Neural progenitor cell (in vitro differentiated cells): ENCODE results near the gene RPS16. TPM values are rescaled to one million over a fixed set of nuclear protein-coding genes. Genes with fewer than 3 reads are reported as not detected.

Experiments used
- DNase-seq: peaks from one replicate; pipeline ENCODE4 v3.0.0-alpha.2; 2016; ENCODE audit warnings: low spot score
- H2AFZ ChIP-seq: fragments of 200-600 bp; sonication (generic); replicated peaks from 2 replicates; pipeline ENCODE4 v1.6.1; 2016; ENCODE audit warnings: antibody characterized with exemption
- H3F3A ChIP-seq: fragments of 200-600 bp; sonication (generic); 2 replicates; pipeline ENCODE4 v1.6.1; 2016; ENCODE audit warnings: antibody characterized with exemption, low read depth
- H3K27ac ChIP-seq: fragments of 200-600 bp; sonication (generic); 2 replicates; pipeline ENCODE4 v1.5.1; 2016; ENCODE audit warnings: mild to moderate bottlenecking
- H3K27me3 ChIP-seq: fragments of 200-600 bp; sonication (generic); 2 replicates; pipeline ENCODE4 v1.6.1; 2016; ENCODE audit warnings: mild to moderate bottlenecking, moderate library complexity
- H3K36me3 ChIP-seq: fragments of 200-600 bp; sonication (generic); 2 replicates; pipeline ENCODE4 v1.5.1; 2016
- H3K4me1 ChIP-seq: fragments of 200-600 bp; sonication (generic); 2 replicates; pipeline ENCODE4 v1.6.1; 2016; ENCODE audit warnings: mixed run types
- H3K4me2 ChIP-seq: fragments of 200-600 bp; sonication (generic); 2 replicates; pipeline ENCODE4 v1.6.1; 2016
- H3K4me3 ChIP-seq: fragments of 200-600 bp; sonication (generic); 2 replicates; pipeline ENCODE4 v1.5.1; 2016
- H3K79me2 ChIP-seq: fragments of 200-600 bp; sonication (generic); 2 replicates; pipeline ENCODE4 v1.6.1; 2016; ENCODE audit warnings: low read depth
- H3K9ac ChIP-seq: fragments of 200-600 bp; sonication (generic); 2 replicates; pipeline ENCODE4 v1.6.1; 2016
- H3K9me3 ChIP-seq: fragments of 200-600 bp; sonication (generic); 2 replicates; pipeline ENCODE4 v1.5.1; 2016; ENCODE audit warnings: low read depth
- H4K20me1 ChIP-seq: fragments of 200-600 bp; sonication (generic); 2 replicates; pipeline ENCODE4 v1.6.1; 2016; ENCODE audit warnings: low read depth
- H3K27ac Mint-ChIP-seq: 3 replicates; pipeline ENCODE4 v1.8.0; 2021; ENCODE audit warnings: mixed read lengths
- H3K27me3 Mint-ChIP-seq: 2 replicates; pipeline ENCODE4 v1.8.0; 2022; ENCODE audit warnings: low read depth, mild to moderate bottlenecking, inconsistent platforms, moderate library complexity, mixed read lengths; ENCODE audit not compliant: insufficient read depth
- H3K36me3 Mint-ChIP-seq: 3 replicates; pipeline ENCODE4 v1.8.0; 2021; ENCODE audit warnings: mixed read lengths
- H3K4me1 Mint-ChIP-seq: 3 replicates; pipeline ENCODE4 v1.8.0; 2021; ENCODE audit warnings: mixed read lengths
- H3K4me3 Mint-ChIP-seq: 3 replicates; pipeline ENCODE4 v1.8.0; 2021; ENCODE audit warnings: mild to moderate bottlenecking, moderate library complexity, mixed read lengths
- H3K9me3 Mint-ChIP-seq: 3 replicates; pipeline ENCODE4 v1.8.0; 2020; ENCODE audit warnings: mixed read lengths
- CTCF ChIP-seq: fragments of 200-600 bp; sonication (generic); IDR thresholded peaks from 2 replicates; pipeline ENCODE4 v1.5.1; 2017; ENCODE audit warnings: antibody characterized with exemption, mild to moderate bottlenecking
- EZH2 ChIP-seq: fragments of 200-600 bp; sonication (generic); IDR thresholded peaks from 2 replicates; pipeline ENCODE4 v1.6.1; 2017; ENCODE audit warnings: antibody characterized with exemption, mild to moderate bottlenecking, moderate library complexity
- EZH2phosphoT487 ChIP-seq: fragments of 200-600 bp; sonication (generic); IDR thresholded peaks from 2 replicates; pipeline ENCODE4 v1.6.1; 2017; ENCODE audit warnings: antibody characterized with exemption
- total RNA-seq: library from RNA; depleted of rRNA; stranded (reverse); fragments of >200 nt; gene quantifications from 2 replicates; pipeline ENCODE4 v1.2.3, GENCODE V29; 2015; ENCODE audit warnings: low replicate concordance

RPS16 gene
- total RNA-seq, 1 donor from 2014 or later = 94.8 TPM

- H3K4me3 ChIP-seq = no peak overlapping the region
- no peak for TF ChIP-seq EZH2phosphoT487
- TF ChIP-seq EZH2 = no peak
- TF ChIP-seq CTCF = no peak
- peaks cover 4% of the 10 kb centered on the region for H3K36me3 ChIP-seq
- H3K36me3 Mint-ChIP-seq = peaks cover 22% of the 10 kb centered on the region
- DNase-seq = peak; percentile 91
- H3K27ac Mint-ChIP-seq = peak overlapping the region; percentile 96
- H3K9me3 ChIP-seq = no peaks in the 10 kb centered on the region
- H3K4me3 Mint-ChIP-seq = peak overlapping the region; percentile 73
- H4K20me1 ChIP-seq = peaks cover 15% of the 10 kb centered on the region
- H3K4me1 ChIP-seq = peaks cover 10% of the 10 kb centered on the region
- H3K4me1 Mint-ChIP-seq = peaks cover 24% of the 10 kb centered on the region
- H3K9me3 Mint-ChIP-seq = no peaks in the 10 kb centered on the region
- peaks cover 59% of the 10 kb centered on the region for H3F3A ChIP-seq
- H3K9ac ChIP-seq = no peak overlapping the region
- peaks cover 8% of the 10 kb centered on the region for H3K79me2 ChIP-seq
- H3K27me3 Mint-ChIP-seq = peaks cover 4% of the 10 kb centered on the region
- no peaks in the 10 kb centered on the region for H3K27me3 ChIP-seq
- peak overlapping the region; percentile 56 for H3K4me2 ChIP-seq
- H3K27ac ChIP-seq = peak overlapping the region; percentile 95
- no peak overlapping the region for H2AFZ ChIP-seq
These were observed 7.3 kb downstream of the RPS16 start for GRCh38 chr19:39428283-39429112.

GRCh38 chr19:39427707-39428106, 8.0 kb downstream of the RPS16 start:
- Histone ChIP-seq H3K9ac (no peak overlapping the region), H3K36me3 (no peaks in the 10 kb centered on the region), H3K27ac (no peak overlapping the region), H4K20me1 (peaks cover 10% of the 10 kb centered on the region), H3K27me3 (no peaks in the 10 kb centered on the region), H3K4me1 (peaks cover 10% of the 10 kb centered on the region), H3F3A (peaks cover 51% of the 10 kb centered on the region), H2AFZ (no peak overlapping the region), H3K79me2 (peaks cover under 1% of the 10 kb centered on the region), H3K9me3 (no peaks in the 10 kb centered on the region), H3K4me2 (no peak overlapping the region), H3K4me3 (no peak overlapping the region)
- Mint-ChIP-seq H3K27ac (no peak overlapping the region), H3K36me3 (peaks cover 19% of the 10 kb centered on the region), H3K4me1 (peaks cover 24% of the 10 kb centered on the region), H3K27me3 (peaks cover 4% of the 10 kb centered on the region), H3K9me3 (no peaks in the 10 kb centered on the region), H3K4me3 (no peak overlapping the region)
- TF ChIP-seq CTCF (no peak), EZH2 (no peak), EZH2phosphoT487 (no peak)
- DNase-seq = no peak

- no peak for DNase-seq
- Mint-ChIP-seq H3K4me1 (peaks cover 24% of the 10 kb centered on the region), H3K27ac (peak overlapping the region; percentile 8), H3K4me3 (peak overlapping the region; percentile 28), H3K36me3 (peaks cover 21% of the 10 kb centered on the region), H3K9me3 (no peaks in the 10 kb centered on the region), H3K27me3 (peaks cover 4% of the 10 kb centered on the region)
- H3K27ac ChIP-seq = peak overlapping the region; percentile 42
- H3K36me3 ChIP-seq = no peaks in the 10 kb centered on the region
- no peak for TF ChIP-seq EZH2
- TF ChIP-seq CTCF = no peak
- TF ChIP-seq EZH2phosphoT487 = no peak
- H2AFZ ChIP-seq = no peak overlapping the region
- H3K9me3 ChIP-seq = no peaks in the 10 kb centered on the region
- no peaks in the 10 kb centered on the region for H3K27me3 ChIP-seq
- no peaks in the 10 kb centered on the region for H3K79me2 ChIP-seq
- H3F3A ChIP-seq = peaks cover 38% of the 10 kb centered on the region
- no peak overlapping the region for H3K9ac ChIP-seq
- no peak overlapping the region for H3K4me3 ChIP-seq
- no peak overlapping the region for H3K4me2 ChIP-seq
- H3K4me1 ChIP-seq = peaks cover 10% of the 10 kb centered on the region
- H4K20me1 ChIP-seq = peaks cover 10% of the 10 kb centered on the region
These were observed 9.6 kb downstream of the RPS16 start for GRCh38 chr19:39426170-39426569.
